ENCODE data around the gene TMEM86B. TPM values are rescaled to one million over a fixed set of nuclear protein-coding genes. Genes with fewer than 3 reads are reported as not detected.

TMEM86B gene
- total RNA-seq, 3 donors from 2014 or later (not counting 1 experiment from before 2014, with no cell fraction given), result 12.6 to 14.7 (median 14.6) TPM

DNA sequence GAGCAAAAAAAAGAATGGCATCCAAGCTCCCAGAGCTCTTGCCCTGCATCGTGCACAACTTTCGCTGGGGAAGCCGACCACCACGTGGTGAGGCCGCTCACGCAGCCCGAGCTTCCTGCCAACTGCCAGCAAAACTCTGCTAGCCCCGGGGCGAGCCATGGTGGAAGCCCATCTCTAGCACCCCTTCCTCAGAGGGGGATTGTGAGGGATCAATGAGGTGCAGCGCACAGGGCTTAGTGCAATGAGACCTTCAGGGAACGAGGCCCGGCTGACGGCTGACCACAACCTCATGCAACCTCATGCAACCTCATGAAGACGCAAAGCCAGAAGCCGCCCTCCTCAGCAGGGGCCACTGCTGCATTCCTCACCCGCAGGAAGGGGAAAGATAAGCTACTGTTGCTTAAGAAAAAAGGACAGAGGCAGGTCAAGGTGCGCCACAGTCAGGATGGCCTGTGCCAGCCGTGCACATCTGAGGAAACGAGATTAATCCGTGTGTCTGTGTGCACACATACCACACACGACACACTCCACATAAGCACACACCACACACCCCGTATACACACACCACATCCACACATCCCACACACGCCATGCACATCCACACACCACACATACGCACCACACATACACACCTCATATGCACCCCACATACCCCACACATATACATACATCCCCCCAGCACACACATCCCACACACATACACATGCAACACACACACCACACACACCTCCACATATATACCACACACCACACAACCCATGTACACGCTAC is 41.8 kb upstream of the TMEM86B start:
- Histone ChIP-seq H3K9me3 (ENCODE audit: control insufficient read depth, insufficient read depth, low read length) (no peaks in the 10 kb centered on the region), H3K4me1 (ENCODE audit: control insufficient read depth, insufficient read depth, low read length) (peaks cover 6% of the 10 kb centered on the region), H3K4me3 (ENCODE audit: low read length) (no peak overlapping the region), H3K36me3 (ENCODE audit: control insufficient read depth, insufficient read depth, low read length) (peaks cover 14% of the 10 kb centered on the region), H3K27ac (ENCODE audit: low read length) (no peak overlapping the region), H3K27me3 (ENCODE audit: control insufficient read depth, insufficient read depth, low read length) (no peaks in the 10 kb centered on the region)
- WGBS (ENCODE audit: insufficient coverage), result 93% methylated on average over 22 of the region's 25 CpGs
- ATAC-seq (peak in 2 of 3 donors; percentile 26 to 36), DNase-seq (no peak)
- Mint-ChIP-seq H3K36me3 (peaks cover 8% of the 10 kb centered on the region), H3K27me3 (ENCODE audit: low read depth in 2 of 2) (no peaks in the 10 kb centered on the region), H3K27ac (no peak overlapping the region), H3K4me1 (peaks cover 0 to 9% of the 10 kb centered on the region in 2 donors), H3K9me3 (peaks cover 5% of the 10 kb centered on the region in 2 donors), H3K4me3 (no peak overlapping the region)
- TF ChIP-seq, protein P1, sequence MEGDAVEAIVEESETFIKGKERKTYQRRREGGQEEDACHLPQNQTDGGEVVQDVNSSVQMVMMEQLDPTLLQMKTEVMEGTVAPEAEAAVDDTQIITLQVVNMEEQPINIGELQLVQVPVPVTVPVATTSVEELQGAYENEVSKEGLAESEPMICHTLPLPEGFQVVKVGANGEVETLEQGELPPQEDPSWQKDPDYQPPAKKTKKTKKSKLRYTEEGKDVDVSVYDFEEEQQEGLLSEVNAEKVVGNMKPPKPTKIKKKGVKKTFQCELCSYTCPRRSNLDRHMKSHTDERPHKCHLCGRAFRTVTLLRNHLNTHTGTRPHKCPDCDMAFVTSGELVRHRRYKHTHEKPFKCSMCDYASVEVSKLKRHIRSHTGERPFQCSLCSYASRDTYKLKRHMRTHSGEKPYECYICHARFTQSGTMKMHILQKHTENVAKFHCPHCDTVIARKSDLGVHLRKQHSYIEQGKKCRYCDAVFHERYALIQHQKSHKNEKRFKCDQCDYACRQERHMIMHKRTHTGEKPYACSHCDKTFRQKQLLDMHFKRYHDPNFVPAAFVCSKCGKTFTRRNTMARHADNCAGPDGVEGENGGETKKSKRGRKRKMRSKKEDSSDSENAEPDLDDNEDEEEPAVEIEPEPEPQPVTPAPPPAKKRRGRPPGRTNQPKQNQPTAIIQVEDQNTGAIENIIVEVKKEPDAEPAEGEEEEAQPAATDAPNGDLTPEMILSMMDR (IDR thresholded peaks at IDR 0.05), result no peak
- intact Hi-C loops (cut with micrococcal nuclease), result no loop called here

DNA sequence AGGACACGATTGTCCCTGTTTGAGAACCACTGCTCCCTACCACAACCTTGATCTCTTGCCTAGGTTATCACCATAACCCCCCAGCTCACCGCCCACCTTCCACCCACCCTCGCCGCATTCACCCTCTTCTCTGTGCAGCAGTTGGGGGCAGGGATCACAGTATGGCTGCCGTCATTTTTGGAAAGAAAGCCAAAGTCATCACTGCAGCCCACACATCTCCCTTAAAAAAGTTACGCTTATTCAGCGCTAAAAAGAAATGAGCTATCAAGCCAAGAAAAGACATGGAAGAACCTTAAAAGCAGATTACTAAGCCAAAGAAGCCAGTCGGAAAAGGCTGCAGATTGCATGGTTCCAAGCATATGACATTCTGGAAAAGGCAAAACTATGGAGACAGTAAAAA is 40.7 kb upstream of the TMEM86B start:
- no peak overlapping the region for H3K4me3 ChIP-seq (ENCODE audit: low read length)
- intact Hi-C loops (cut with micrococcal nuclease), result no loop called here
- Mint-ChIP-seq H3K36me3 (peaks cover 8% of the 10 kb centered on the region), H3K27me3 (ENCODE audit: low read depth in 2 of 2) (no peaks in the 10 kb centered on the region), H3K4me3 (no peak overlapping the region), H3K9me3 (peaks cover 5% of the 10 kb centered on the region in 2 donors), H3K4me1 (peaks cover 0 to 9% of the 10 kb centered on the region in 2 donors), H3K27ac (no peak overlapping the region)
- no peak overlapping the region for H3K27ac ChIP-seq (ENCODE audit: low read length)
- peaks cover 12% of the 10 kb centered on the region for H3K36me3 ChIP-seq (ENCODE audit: control insufficient read depth, insufficient read depth, low read length)
- no peaks in the 10 kb centered on the region for H3K9me3 ChIP-seq (ENCODE audit: control insufficient read depth, insufficient read depth, low read length)
- no peaks in the 10 kb centered on the region for H3K4me1 ChIP-seq (ENCODE audit: control insufficient read depth, insufficient read depth, low read length)
- TF ChIP-seq, protein P1 (IDR thresholded peaks at IDR 0.05), result no peak
- no peak for ATAC-seq
- H3K27me3 ChIP-seq (ENCODE audit: control insufficient read depth, insufficient read depth, low read length), result no peaks in the 10 kb centered on the region
- 97% methylated on average over 8 of the region's 8 CpGs for WGBS (ENCODE audit: insufficient coverage)
- no peak for DNase-seq

DNA sequence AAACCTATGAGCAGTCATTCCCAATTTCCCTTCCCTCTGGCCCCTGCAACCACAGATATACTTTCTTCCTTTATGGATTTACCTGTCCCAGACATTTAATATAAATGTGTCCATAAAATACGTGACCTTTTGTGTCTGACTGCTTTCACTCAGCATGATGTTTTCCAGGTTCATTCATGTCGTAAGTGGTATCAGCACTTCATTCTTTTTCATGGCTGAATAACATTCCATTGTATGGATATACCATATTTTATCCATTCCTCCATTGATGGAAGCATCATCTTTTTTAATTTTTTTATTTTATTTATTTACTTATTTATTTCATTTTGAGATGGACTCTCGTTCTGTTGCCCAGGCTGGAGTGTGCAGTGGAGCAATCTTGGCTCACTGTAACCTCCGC is 38.3 kb upstream of the TMEM86B start:
- peaks cover under 1% of the 10 kb centered on the region for H3K36me3 Mint-ChIP-seq
- intact Hi-C loops (cut with micrococcal nuclease), result no loop called here
- no peak for DNase-seq
- H3K27ac Mint-ChIP-seq, result peak overlapping the region; percentile 29 to 77
- no peaks in the 10 kb centered on the region for H3K27me3 Mint-ChIP-seq (ENCODE audit: low read depth in 2 of 2)
- H3K9me3 ChIP-seq (ENCODE audit: control insufficient read depth, insufficient read depth, low read length), result no peaks in the 10 kb centered on the region
- no peaks in the 10 kb centered on the region for H3K27me3 ChIP-seq (ENCODE audit: control insufficient read depth, insufficient read depth, low read length)
- no peak overlapping the region for H3K27ac ChIP-seq (ENCODE audit: low read length)
- TF ChIP-seq, protein P1 (IDR thresholded peaks at IDR 0.05), result no peak
- no peaks in the 10 kb centered on the region for H3K4me1 ChIP-seq (ENCODE audit: control insufficient read depth, insufficient read depth, low read length)
- ATAC-seq, result no peak
- peaks cover 0 to 9% of the 10 kb centered on the region in 2 donors for H3K4me1 Mint-ChIP-seq
- H3K4me3 ChIP-seq (ENCODE audit: low read length), result no peak overlapping the region
- peak overlapping the region; percentile 10 for H3K4me3 Mint-ChIP-seq
- WGBS (ENCODE audit: insufficient coverage), result 99% methylated on average over 4 of the region's 4 CpGs
- peaks cover 5% of the 10 kb centered on the region in 2 donors for H3K9me3 Mint-ChIP-seq
- H3K36me3 ChIP-seq (ENCODE audit: control insufficient read depth, insufficient read depth, low read length), result peaks cover under 1% of the 10 kb centered on the region
